SK-N-SH (cell line): ENCODE data around the gene HOTAIR. TPM values are rescaled to one million over a fixed set of nuclear protein-coding genes. Genes with fewer than 3 reads are reported as not detected.
A peak's percentile ranks its signal among the peaks of the same experiment; 100 is the strongest.

Experiments used
- CTCF ChIA-PET: fragments of 300-600, 350-600 bp; formaldehyde crosslinking; extraction: SDS; loops from one replicate; lab custom pipeline; 2021; lab: Yijun Ruan, JAX
- POLR2A ChIA-PET: fragments of 350-600 bp; sonication (Branson Sonifier 250); formaldehyde crosslinking; extraction: SDS; loops from one replicate; lab custom pipeline; 2020; ENCODE audit warnings: antibody characterized with exemption, inconsistent platforms; lab: Yijun Ruan, JAX
- DNase-seq: peaks from one replicate; pipeline ENCODE4 v3.0.0; 2012
- H2AFZ ChIP-seq: fragments of 200-600 bp; sonication (generic); 2 replicates; pipeline ENCODE4 v1.8.1; 2016; ENCODE audit warnings: antibody characterized with exemption, mild to moderate bottlenecking, low read depth
- H3F3A ChIP-seq: fragments of 200-600 bp; sonication (generic); replicated peaks from 2 replicates; pipeline ENCODE3; 2016; ENCODE audit warnings: antibody characterized with exemption, mild to moderate bottlenecking; ENCODE audit not compliant: insufficient read depth
- H3K27ac ChIP-seq, 2 experiments: fragments of 200-500 bp in 1 of 2; fragments of 200-600 bp in 1 of 2; sonication (Bioruptor generic) in 1 of 2; sonication (generic), shearing (Covaris generic) in 1 of 2; 2 replicates each; pipeline versions ENCODE4 v1.5.1 to v1.6.1; 2014 to 2016; ENCODE audit warnings: low read depth in 2 of 2, inconsistent platforms in 1 of 2, low read length in 1 of 2, mild to moderate bottlenecking in 1 of 2, mixed read lengths in 1 of 2
- H3K27me3 ChIP-seq: fragments of 200-600 bp; sonication (generic), shearing (Covaris generic); 2 replicates; pipeline ENCODE4 v1.6.1; 2016; ENCODE audit warnings: mixed run types; ENCODE audit not compliant: insufficient read depth
- H3K36me3 ChIP-seq, 2 experiments: fragments of 200-500 bp in 1 of 2; fragments of 200-600 bp in 1 of 2; sonication (Bioruptor generic) in 1 of 2; sonication (generic) in 1 of 2; replicated peaks in 1 of 2; 2 replicates each; pipeline versions ENCODE3 to v1.5.1; 2014 to 2016; ENCODE audit warnings: low read length in 1 of 2, mild to moderate bottlenecking in 1 of 2; ENCODE audit not compliant: insufficient read depth in 2 of 2, control insufficient read depth in 1 of 2
- H3K4me1 ChIP-seq, 2 experiments: fragments of 200-500 bp in 1 of 2; fragments of 200-600 bp in 1 of 2; sonication (Bioruptor generic) in 1 of 2; sonication (generic), shearing (Covaris generic) in 1 of 2; 2 replicates each; pipeline versions ENCODE4 v1.5.1 to v1.6.1; 2014 to 2016; ENCODE audit warnings: low read depth in 1 of 2, low read length in 1 of 2, mixed run types in 1 of 2; ENCODE audit not compliant: insufficient read depth in 2 of 2, control insufficient read depth in 1 of 2
- H3K4me2 ChIP-seq: fragments of 200-600 bp; sonication (generic), shearing (Covaris generic); 2 replicates; pipeline ENCODE4 v1.6.1; 2017; ENCODE audit warnings: mixed run types
- H3K4me3 ChIP-seq, 2 experiments: fragments of 200-500 bp in 1 of 2; fragments of 200-600 bp in 1 of 2; sonication (Bioruptor generic) in 1 of 2; sonication (generic), shearing (Covaris generic) in 1 of 2; 2 replicates each; pipeline versions ENCODE4 v1.5.1 to v1.8.1; 2014 to 2016; ENCODE audit warnings: low read depth in 2 of 2, inconsistent platforms in 1 of 2, low read length in 1 of 2, mild to moderate bottlenecking in 1 of 2, mixed read lengths in 1 of 2, moderate library complexity in 1 of 2
- H3K79me2 ChIP-seq: fragments of 200-600 bp; sonication (generic); 2 replicates; pipeline ENCODE4 v1.8.1; 2017; ENCODE audit warnings: mild to moderate bottlenecking; ENCODE audit not compliant: insufficient read depth
- H3K9ac ChIP-seq: fragments of 200-600 bp; sonication (generic); 2 replicates; pipeline ENCODE4 v1.6.1; 2017; ENCODE audit warnings: mixed run types
- H3K9me2 ChIP-seq: fragments of 200-600 bp; sonication (generic); 2 replicates; pipeline ENCODE4 v1.6.1; 2017; ENCODE audit warnings: mixed run types
- H3K9me3 ChIP-seq: fragments of 200-600 bp; sonication (generic); 2 replicates; pipeline ENCODE4 v1.6.1; 2017; ENCODE audit warnings: mixed run types, mild to moderate bottlenecking, moderate library complexity
- H4K20me1 ChIP-seq: fragments of 200-600 bp; sonication (generic); 2 replicates; pipeline ENCODE4 v1.6.1; 2017; ENCODE audit warnings: mild to moderate bottlenecking, mixed run types; ENCODE audit not compliant: insufficient read depth
- CHD2 ChIP-seq: fragments of 150-350 bp; IDR thresholded peaks from 2 replicates; pipeline ENCODE4 v1.6.1; 2018; ENCODE audit warnings: low read length; ENCODE audit not compliant: partially characterized antibody
- ELF1 ChIP-seq: IDR thresholded peaks from 2 replicates; pipeline ENCODE4 v1.4.0; 2012
- FOSL2 ChIP-seq: IDR thresholded peaks from 2 replicates; pipeline ENCODE4 v1.4.0; 2012; ENCODE audit warnings: low read depth, mild to moderate bottlenecking, moderate library complexity, borderline replicate concordance
- MXI1 ChIP-seq: IDR thresholded peaks from 2 replicates; pipeline ENCODE4 v1.6.1; 2012; ENCODE audit warnings: mild to moderate bottlenecking, low read depth, low read length, improper control_type of control experiment
- POLR2AphosphoS5 ChIP-seq: IDR thresholded peaks from 2 replicates; pipeline ENCODE4 v1.6.1; 2012; ENCODE audit warnings: low read depth, low read length
- RAD21 ChIP-seq: IDR thresholded peaks from 2 replicates; pipeline ENCODE4 v1.6.1; 2012; ENCODE audit warnings: mild to moderate bottlenecking, low read length
- RXRA ChIP-seq: IDR thresholded peaks from 2 replicates; pipeline ENCODE4 v1.4.0; 2012; ENCODE audit warnings: low read depth, mild to moderate bottlenecking, borderline replicate concordance
- SMC3 ChIP-seq: IDR thresholded peaks from 2 replicates; pipeline ENCODE4 v1.6.1; 2012; ENCODE audit warnings: low read depth, low read length, improper control_type of control experiment
- TCF12 ChIP-seq: IDR thresholded peaks from 2 replicates; pipeline ENCODE4 v1.4.0; 2012
- USF1 ChIP-seq: IDR thresholded peaks from 2 replicates; pipeline ENCODE4 v1.4.0; 2012; ENCODE audit warnings: low read depth, borderline replicate concordance
- WGBS: methylation state at CpG from one replicate; pipeline ENCODE4 v1.1.6; 2017; ENCODE audit warnings: low lambda C conversion rate; 5-methylcytosine and 5-hydroxymethylcytosine counted together
- polyA plus RNA-seq, 3 experiments: library from polyadenylated mRNA; depleted of rRNA; stranded (reverse); fragments of >200 nt; gene quantifications; 2 replicates each; pipeline ENCODE4 v1.2.3, GENCODE V29; 2012
- TF ChIP-seq, protein P1 (sequence below): fragments of 150-350 bp; IDR thresholded peaks from 2 replicates; pipeline ENCODE4 v1.6.1; 2017; ENCODE audit warnings: antibody characterized with exemption, low read length, low read depth, borderline replicate concordance

HOTAIR gene
- polyA plus RNA-seq, 1 of the 3 experiments (the other 2 are of a cell fraction) = not detected

- DNase-seq = no peak
- H3K27me3 ChIP-seq = peaks cover 100% of the 10 kb centered on the region
Observed at GRCh38 chr12:53991077-53991460, 16.3 kb upstream of the HOTAIR start.

GRCh38 chr12:53990311-53991076 is 15.7 kb upstream of the HOTAIR start:
- CTCF ChIA-PET = interaction anchor here (0.6 to 12.8 kb wide), 19 partner anchors 8 to 409 kb away, joined by 3 to 194 read pairs (median 7); partner anchors contain the start of genes HOTAIR, HOXC11 and HOXC9
- H3K9me3 ChIP-seq = no peaks in the 10 kb centered on the region
- 11% methylated on average over 19 of the region's 27 CpGs for WGBS
- no peak overlapping the region for H3K9ac ChIP-seq
- H3K4me2 ChIP-seq = peak overlapping the region; percentile 48; the same call in 1 of the 2 replicates
- no peaks in the 10 kb centered on the region for H4K20me1 ChIP-seq
- POLR2A ChIA-PET = interaction anchor here (1.4 kb wide), 1 partner anchor 18 kb away, joined by 4 read pairs; the partner anchor contains the start of gene HOXC8
- H3K9me2 ChIP-seq = no peaks in the 10 kb centered on the region
- no peaks in the 10 kb centered on the region for H3K79me2 ChIP-seq
- H3K27ac ChIP-seq = no peak overlapping the region
- no peak for DNase-seq
- peaks cover 100% of the 10 kb centered on the region for H3K27me3 ChIP-seq
- no peak overlapping the region for H2AFZ ChIP-seq
- no peak for TF ChIP-seq CHD2
- TF ChIP-seq ELF1 = no peak
- no peak for TF ChIP-seq POLR2AphosphoS5
- H3K36me3 ChIP-seq = no peaks in the 10 kb centered on the region
- H3K4me3 ChIP-seq = no peak overlapping the region
- H3K4me1 ChIP-seq = peaks cover 0 to 11% of the 10 kb centered on the region in 2 experiments; a peak in 1 of 4 replicates
- H3F3A ChIP-seq = peaks cover 5% of the 10 kb centered on the region

More at GRCh38 chr12:53991077-53991460, 16.3 kb upstream of the HOTAIR start:
- POLR2A ChIA-PET = interaction anchor here (1.4 kb wide), 1 partner anchor 18 kb away, joined by 4 read pairs; the partner anchor contains the start of gene HOXC8
- H3K9me3 ChIP-seq = no peaks in the 10 kb centered on the region
- CTCF ChIA-PET = interaction anchor here (0.6 to 12.8 kb wide), 19 partner anchors 8 to 408 kb away, joined by 3 to 194 read pairs (median 7); partner anchors contain the start of genes HOTAIR, HOXC11 and HOXC9
- H3K4me1 ChIP-seq = peaks cover 0 to 6% of the 10 kb centered on the region in 2 experiments; a peak in 1 of 4 replicates
- no peak overlapping the region for H3K9ac ChIP-seq
- no peak overlapping the region for H3K4me3 ChIP-seq
- no peak overlapping the region for H2AFZ ChIP-seq
- H3K79me2 ChIP-seq = no peaks in the 10 kb centered on the region
- H3K36me3 ChIP-seq = no peaks in the 10 kb centered on the region
- H3K4me2 ChIP-seq = peak overlapping the region; percentile 48; the same call in 1 of the 2 replicates
- no peak for TF ChIP-seq SMC3
- TF ChIP-seq RAD21 = no peak
- no peak for TF ChIP-seq FOSL2
- no peak for TF ChIP-seq TCF12
- TF ChIP-seq RXRA = no peak
- TF ChIP-seq, protein P1, sequence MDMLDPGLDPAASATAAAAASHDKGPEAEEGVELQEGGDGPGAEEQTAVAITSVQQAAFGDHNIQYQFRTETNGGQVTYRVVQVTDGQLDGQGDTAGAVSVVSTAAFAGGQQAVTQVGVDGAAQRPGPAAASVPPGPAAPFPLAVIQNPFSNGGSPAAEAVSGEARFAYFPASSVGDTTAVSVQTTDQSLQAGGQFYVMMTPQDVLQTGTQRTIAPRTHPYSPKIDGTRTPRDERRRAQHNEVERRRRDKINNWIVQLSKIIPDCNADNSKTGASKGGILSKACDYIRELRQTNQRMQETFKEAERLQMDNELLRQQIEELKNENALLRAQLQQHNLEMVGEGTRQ = no peak
- TF ChIP-seq USF1 = no peak
- no peak for TF ChIP-seq MXI1
- TF ChIP-seq, all 33 proteins: peak for 0
- Histone ChIP-seq H3F3A (peaks cover 5% of the 10 kb centered on the region), H3K27ac (no peak overlapping the region), H3K9me2 (no peaks in the 10 kb centered on the region), H4K20me1 (no peaks in the 10 kb centered on the region)
- WGBS = 12% methylated on average over 8 of the region's 8 CpGs
